NCI-H446 treated with DMSO at 0.1 percent for 48 hours (cell line): ENCODE results near the gene FAM162B.
"Not testable (repeated sequence)": the region's sequence is repeated elsewhere in the genome, so short reads cannot be mapped to it uniquely, and the experiment has no call there.

ENCODE experiments used
- DNase-seq: peaks from one replicate; lab custom pipeline; 2025; lab: John Stamatoyannopoulos, UW

FAM162B gene

GRCh38 chr6:116726947-116727346 lies 38.6 kb downstream of the FAM162B start:
- no peak for DNase-seq

GRCh38 chr6:116714761-116715160 lies 50.8 kb downstream of the FAM162B start:
- no peak for DNase-seq

- DNase-seq = no peak
Observed at GRCh38 chr6:116714296-116714695, 51.2 kb downstream of the FAM162B start.

GRCh38 chr6:116705917-116706316 lies 59.6 kb downstream of the FAM162B start:
- no peak for DNase-seq

- not testable (repeated sequence) for DNase-seq
Observed at GRCh38 chr6:116703888-116704287, 61.6 kb downstream of the FAM162B start.
